Measurements from ENCODE around the gene KRT74.

The KRT74 gene

GRCh38 chr12:52613384-52614030, 39.9 kb upstream of the KRT74 start:
- no peak for TF ChIP-seq TEAD4 (IDR thresholded peaks at IDR 0.05)
- no peak for TF ChIP-seq EGR1 (IDR thresholded peaks at IDR 0.05)

- TF ChIP-seq TCF12 (IDR thresholded peaks at IDR 0.05; ENCODE audit: low read depth) (no peak), EGR1 (IDR thresholded peaks at IDR 0.05) (no peak), TEAD4 (IDR thresholded peaks at IDR 0.05) (no peak), USF1 (IDR thresholded peaks at IDR 0.05) (no peak), RAD21 (IDR thresholded peaks at IDR 0.05; ENCODE audit: low read depth) (no peak), MAX (IDR thresholded peaks at IDR 0.05) (no peak), NFIC (IDR thresholded peaks at IDR 0.05) (no peak), CREB1 (IDR thresholded peaks at IDR 0.05; ENCODE audit: low read depth) (no peak), EP300 (IDR thresholded peaks at IDR 0.05; ENCODE audit: borderline replicate concordance) (no peak), REST (IDR thresholded peaks at IDR 0.05; ENCODE audit: low read depth) (no peak), YY1 (IDR thresholded peaks at IDR 0.05; ENCODE audit: low read depth) (no peak), CEBPB (IDR thresholded peaks at IDR 0.05) (no peak), ZBTB7A (IDR thresholded peaks at IDR 0.05; ENCODE audit: low read depth) (no peak)
Observed at GRCh38 chr12:52612431-52613383, 39.1 kb upstream of the KRT74 start.

GRCh38 chr12:52611080-52611468, 37.4 kb upstream of the KRT74 start:
- TF ChIP-seq NFIC (IDR thresholded peaks at IDR 0.05) (no peak), REST (IDR thresholded peaks at IDR 0.05; ENCODE audit: low read depth) (no peak), EGR1 (IDR thresholded peaks at IDR 0.05) (no peak), FOXM1 (IDR thresholded peaks at IDR 0.05; ENCODE audit: borderline replicate concordance, low read depth) (no peak), CEBPB (IDR thresholded peaks at IDR 0.05) (no peak), EP300 (IDR thresholded peaks at IDR 0.05; ENCODE audit: borderline replicate concordance) (no peak), USF1 (IDR thresholded peaks at IDR 0.05) (no peak), YY1 (IDR thresholded peaks at IDR 0.05; ENCODE audit: low read depth) (no peak)

GRCh38 chr12:52608826-52609630, 35.4 kb upstream of the KRT74 start:
- TF ChIP-seq EP300 (IDR thresholded peaks at IDR 0.05; ENCODE audit: borderline replicate concordance), result no peak
- no peak for TF ChIP-seq TAF1 (IDR thresholded peaks at IDR 0.05; ENCODE audit: low read depth)
- TF ChIP-seq ZBTB7A (IDR thresholded peaks at IDR 0.05; ENCODE audit: low read depth), result no peak
- no peak for TF ChIP-seq CREB1 (IDR thresholded peaks at IDR 0.05; ENCODE audit: low read depth)
- TF ChIP-seq CEBPB (IDR thresholded peaks at IDR 0.05), result no peak
- no peak for TF ChIP-seq RAD21 (IDR thresholded peaks at IDR 0.05; ENCODE audit: low read depth)
- no peak for TF ChIP-seq TCF12 (IDR thresholded peaks at IDR 0.05; ENCODE audit: low read depth)
- no peak for TF ChIP-seq EGR1 (IDR thresholded peaks at IDR 0.05)
- TF ChIP-seq USF1 (IDR thresholded peaks at IDR 0.05), result no peak
- no peak for TF ChIP-seq REST (IDR thresholded peaks at IDR 0.05; ENCODE audit: low read depth)
- TF ChIP-seq MAX (IDR thresholded peaks at IDR 0.05), result no peak
- no peak for TF ChIP-seq NFIC (IDR thresholded peaks at IDR 0.05)
- TF ChIP-seq FOXM1 (IDR thresholded peaks at IDR 0.05; ENCODE audit: borderline replicate concordance, low read depth), result no peak
- no peak for TF ChIP-seq YY1 (IDR thresholded peaks at IDR 0.05; ENCODE audit: low read depth)
- TF ChIP-seq TEAD4 (IDR thresholded peaks at IDR 0.05), result no peak
